NCI-H1417 (cell line): ENCODE measurements around the gene TMEM260.
"Not testable (repeated sequence)": the region's sequence is repeated elsewhere in the genome, so short reads cannot be mapped to it uniquely, and the experiment has no call there.

Source experiments
- DNase-seq, 3 experiments: peaks; one replicate each; lab custom pipeline; 2025; lab: John Stamatoyannopoulos, UW

Gene TMEM260

GRCh38 chr14:56598519-56598918 lies 18.9 kb downstream of the TMEM260 start:
- DNase-seq, result no peak

DNA sequence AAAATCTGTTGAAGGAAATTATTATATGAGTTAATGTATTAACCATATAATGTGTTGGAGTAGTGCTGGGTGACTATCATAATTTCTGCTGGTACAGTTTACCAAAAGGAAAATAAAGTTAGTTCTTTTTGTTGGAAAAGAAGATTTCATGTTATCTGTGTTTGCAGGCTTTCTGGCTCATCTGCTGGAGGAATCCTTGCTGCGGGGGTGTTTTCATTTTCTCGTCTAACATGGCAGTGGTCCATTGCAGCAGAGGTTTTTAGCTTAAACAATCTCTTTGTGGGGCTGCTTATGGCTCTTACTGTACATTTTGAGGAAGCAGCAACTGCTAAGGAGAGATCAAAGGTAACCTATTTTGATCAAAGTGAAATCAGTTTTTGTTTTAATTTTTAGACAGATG lies 24.1 kb downstream of the TMEM260 start:
- no peak for DNase-seq

GRCh38 chr14:56608689-56609088 lies 29.1 kb downstream of the TMEM260 start:
- DNase-seq, result peak in 2 of 3 experiments; percentile 15 to 46

DNA sequence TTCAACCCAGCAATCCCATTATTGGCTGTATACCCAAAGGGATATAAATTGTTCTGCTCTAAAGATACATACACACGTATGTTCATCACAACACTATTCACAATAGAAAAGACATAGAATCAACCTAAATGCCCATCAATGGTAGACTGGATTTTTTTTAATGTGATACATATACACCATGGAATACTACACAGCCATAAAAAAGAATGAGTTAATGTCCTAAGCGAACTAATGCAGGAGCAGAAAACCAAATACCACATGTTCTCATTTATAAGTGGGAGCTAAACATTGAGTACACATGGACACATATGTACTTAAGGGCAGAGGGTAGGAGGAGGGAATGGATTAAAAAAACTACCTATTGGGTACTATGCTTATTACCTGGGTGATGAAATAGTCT lies 32.1 kb downstream of the TMEM260 start:
- not testable (repeated sequence) for DNase-seq

- DNase-seq, result no peak
Measured at GRCh38 chr14:56617084-56617483, 37.5 kb downstream of the TMEM260 start.

GRCh38 chr14:56630707-56631106 lies 51.1 kb downstream of the TMEM260 start:
- DNase-seq, result no peak

DNA sequence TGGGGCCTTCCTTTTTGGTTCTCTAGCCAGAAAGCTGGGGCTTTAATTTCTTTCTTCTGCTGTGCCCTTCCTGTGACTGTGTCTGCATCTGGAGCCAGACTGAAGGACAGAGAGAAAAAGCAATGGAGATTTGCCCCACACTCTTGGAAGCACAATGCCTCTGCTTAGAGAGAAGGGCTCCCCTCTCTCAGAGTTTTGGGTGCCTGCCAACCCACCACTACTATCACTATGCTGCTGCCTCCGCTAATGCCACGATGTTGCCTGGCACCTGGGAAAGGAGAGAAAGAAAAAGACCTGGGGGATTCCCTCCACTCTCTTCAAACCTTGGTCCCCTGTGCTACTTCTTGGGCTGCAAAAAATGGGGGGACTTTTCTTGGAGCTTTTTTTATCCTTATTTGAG lies 52.6 kb downstream of the TMEM260 start:
- no peak for DNase-seq

DNA sequence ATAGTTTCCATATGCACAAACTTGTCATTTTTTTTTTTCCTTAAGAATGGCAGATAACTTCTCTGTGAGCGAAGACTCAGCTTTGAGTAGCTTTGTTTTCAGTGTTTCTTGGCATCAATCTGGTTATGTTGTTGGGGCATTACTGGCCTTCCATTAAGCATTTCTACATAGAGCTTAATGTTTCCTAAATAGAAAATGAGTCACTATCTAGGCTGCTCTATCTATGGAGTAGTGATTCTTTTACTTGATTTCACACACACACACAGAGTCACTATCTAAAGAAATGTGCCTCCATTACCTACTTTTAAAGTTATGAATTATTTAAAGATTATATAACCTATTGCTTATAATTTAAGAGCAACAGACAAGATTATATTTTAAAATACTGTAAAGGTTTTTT lies 53.9 kb downstream of the TMEM260 start:
- DNase-seq, result no peak

DNA sequence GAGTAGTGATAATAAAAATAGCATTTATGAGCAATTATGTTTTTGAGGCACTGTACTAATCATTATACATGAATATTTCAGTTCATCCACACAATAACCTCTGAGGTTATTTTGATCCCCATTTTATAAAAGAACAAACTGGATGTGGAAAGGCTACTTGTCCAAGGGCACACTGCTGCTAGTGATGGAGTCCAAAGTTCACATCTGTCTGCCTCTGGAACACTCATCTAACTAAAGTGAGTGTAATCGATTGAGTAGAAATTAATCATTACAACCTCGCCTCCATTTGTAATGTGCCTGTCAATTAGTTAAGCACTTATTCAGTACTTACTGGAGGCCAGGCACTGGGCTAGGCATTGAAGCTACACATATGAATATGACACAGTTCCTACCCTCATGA lies 55.4 kb downstream of the TMEM260 start:
- DNase-seq, result no peak

- no peak for DNase-seq
Measured at GRCh38 chr14:56647493-56647892, 67.9 kb downstream of the TMEM260 start.

- peak in 2 of 3 experiments; percentile 70 to 82 for DNase-seq
Measured at GRCh38 chr14:56648508-56649301, 69.1 kb downstream of the TMEM260 start.

GRCh38 chr14:56649382-56649781 lies 69.8 kb downstream of the TMEM260 start:
- DNase-seq, result no peak

DNA sequence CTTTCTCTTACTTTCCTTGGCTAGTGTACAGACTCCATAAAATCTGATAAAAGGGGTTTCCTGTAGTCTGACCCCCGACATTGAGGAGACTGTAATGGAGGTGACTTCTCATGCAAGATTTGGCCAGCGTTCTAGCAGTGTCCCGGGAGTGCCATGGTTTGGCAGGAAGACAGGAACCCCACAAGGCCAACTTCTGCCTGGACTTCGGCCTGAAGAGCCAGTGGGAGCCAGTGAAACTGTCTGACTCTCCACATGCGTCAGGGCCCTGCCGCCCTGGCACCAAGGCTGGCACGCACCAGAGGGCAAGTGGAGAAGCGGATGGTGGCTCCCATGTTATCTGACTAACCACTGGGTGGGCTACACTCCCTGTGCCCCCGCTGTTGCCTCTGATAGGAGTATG lies 70.5 kb downstream of the TMEM260 start:
- no peak for DNase-seq

DNA sequence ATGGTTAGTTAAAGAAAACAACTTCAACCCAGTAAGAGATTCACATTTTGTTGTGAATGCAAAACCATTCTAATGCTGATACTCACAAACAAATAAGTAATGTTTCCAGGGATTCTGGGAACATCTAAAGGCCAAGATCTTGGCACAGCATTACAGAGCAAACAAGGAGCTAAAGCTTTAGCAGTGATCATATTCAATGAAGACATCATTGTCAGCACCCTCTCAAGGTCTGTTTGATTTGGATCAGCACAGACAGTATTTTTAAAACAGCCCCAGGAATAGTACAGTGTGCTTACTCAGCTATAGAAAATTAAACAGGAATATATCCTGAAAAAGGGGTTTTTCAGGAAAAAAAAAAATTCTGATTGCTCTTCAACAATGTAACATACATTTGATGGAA lies 71.4 kb downstream of the TMEM260 start:
- DNase-seq, result no peak

DNA sequence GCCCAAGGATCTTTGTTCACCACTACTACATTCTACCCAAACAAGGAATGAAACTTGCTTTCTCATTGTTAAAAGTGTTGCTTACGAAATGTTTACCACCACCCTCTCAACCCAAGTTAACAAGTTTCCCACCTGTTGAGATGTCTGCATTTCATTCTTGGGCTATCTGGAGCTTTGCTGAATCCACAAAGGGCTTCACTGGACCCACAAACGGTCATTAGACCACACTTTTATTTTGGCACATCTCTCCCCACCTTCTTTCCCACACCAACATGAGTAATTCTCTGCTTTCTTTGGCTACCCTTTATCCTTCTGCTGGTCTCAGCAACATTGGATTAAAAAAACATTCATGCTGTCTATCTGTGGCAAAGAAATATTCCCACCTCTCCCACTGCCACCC lies 78.0 kb downstream of the TMEM260 start:
- DNase-seq, result no peak

DNA sequence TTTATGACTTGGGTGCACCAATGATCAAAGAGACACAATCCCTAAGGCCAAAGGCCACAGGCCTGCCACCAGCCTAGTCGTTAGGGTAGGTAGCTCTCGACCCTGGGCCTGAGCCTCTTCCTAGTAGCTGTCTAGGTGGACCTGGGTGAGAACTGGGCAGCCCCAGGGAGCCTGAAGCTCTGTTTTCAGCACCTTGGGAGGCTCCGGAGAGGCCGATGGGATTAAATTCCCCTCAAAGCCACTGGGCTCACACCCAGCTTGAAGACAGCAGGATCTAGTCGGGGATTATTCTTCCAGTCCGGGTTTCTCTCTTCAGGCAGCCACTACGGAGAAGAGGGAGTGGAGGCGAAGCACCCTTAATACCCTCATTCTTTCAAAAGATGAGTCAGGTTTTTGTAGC lies 79.8 kb downstream of the TMEM260 start:
- no peak for DNase-seq

- DNase-seq, result peak; percentile 37 to 79 (median 55)
Measured at GRCh38 chr14:56659964-56660551, 80.5 kb downstream of the TMEM260 start.

DNA sequence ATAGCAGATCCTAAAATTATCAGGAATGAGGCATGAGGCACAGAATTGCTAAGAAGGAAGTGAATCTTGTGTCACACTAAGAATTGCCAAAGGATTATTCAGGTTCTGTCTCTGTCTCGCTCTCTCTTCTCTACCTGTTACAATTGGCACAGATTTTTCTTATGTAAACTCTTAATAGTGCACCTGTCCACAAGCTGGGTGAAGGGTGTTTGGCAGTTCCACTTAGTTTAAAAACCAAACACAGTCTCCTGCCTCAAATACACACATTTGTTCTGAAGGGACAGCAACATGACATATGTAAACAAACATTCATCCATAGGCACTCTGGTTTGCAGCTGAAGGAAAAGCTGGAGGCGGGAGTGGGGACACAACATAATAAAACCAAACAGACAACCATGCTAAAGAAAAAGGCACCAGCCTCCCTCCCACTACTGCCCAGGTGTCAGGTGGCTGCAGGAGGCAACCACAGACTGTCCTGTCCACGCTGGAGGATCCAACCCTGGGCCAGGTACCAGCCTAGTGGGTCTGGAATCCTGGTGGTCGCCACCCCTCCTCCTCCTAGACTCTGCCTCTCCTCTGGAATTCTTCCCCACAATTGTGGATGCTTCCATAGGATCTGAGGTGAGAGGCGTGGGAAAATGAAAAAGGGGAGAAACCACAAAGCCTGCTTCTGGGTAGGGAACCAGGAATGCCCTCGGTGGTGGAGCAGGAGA lies 81.2 kb downstream of the TMEM260 start:
- DNase-seq, result peak; percentile 11 to 86 (median 53)

GRCh38 chr14:56661478-56661877 lies 81.9 kb downstream of the TMEM260 start:
- no peak for DNase-seq

DNA sequence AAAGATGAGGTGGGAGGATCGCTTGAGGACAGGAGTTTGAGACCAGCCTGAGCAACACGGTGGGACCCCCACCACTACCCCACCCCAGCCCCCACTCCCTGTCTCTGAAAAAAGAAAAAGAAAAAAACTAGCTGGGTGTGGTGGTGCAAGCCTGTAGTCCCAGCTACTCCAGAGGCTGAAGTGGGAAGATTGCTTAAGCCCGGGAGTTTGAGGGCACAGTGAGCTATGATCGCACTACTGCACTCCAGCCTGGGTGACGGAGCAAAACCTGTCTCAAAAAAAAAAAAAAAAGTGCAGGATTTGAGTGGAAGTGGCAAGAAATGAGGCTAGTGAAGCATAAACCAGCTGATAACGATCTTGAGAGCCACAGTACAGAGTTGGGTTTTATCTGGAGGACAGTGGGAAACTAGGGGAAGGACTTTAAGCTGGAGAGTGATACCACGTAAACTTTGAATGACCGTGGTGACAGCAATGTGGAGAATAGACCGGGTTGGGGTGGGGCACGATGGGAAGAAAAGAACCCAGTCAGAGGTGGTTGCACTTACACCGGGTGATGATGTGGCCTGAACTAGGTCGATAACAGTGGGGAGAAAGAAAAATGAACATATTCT lies 85.3 kb downstream of the TMEM260 start:
- no peak for DNase-seq

DNA sequence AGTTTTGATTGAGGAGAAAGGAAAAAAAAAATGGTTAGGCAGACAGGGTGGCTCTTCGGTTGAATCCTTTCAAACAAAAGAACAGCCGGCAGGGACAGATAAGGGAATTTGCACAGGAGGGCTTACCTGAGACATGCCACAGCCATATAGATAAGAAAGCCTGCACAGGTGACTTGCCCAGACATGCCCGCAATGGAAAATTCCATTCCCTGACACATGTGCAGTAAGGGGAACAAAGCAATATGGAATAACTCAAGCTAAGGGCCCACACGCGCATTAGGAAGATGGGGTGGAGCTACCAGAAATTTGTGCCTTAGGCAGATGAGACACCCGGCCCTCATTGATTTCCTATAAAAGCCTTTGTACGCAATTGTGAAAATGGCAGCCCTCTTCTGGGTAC lies 86.7 kb downstream of the TMEM260 start:
- DNase-seq, result no peak

DNA sequence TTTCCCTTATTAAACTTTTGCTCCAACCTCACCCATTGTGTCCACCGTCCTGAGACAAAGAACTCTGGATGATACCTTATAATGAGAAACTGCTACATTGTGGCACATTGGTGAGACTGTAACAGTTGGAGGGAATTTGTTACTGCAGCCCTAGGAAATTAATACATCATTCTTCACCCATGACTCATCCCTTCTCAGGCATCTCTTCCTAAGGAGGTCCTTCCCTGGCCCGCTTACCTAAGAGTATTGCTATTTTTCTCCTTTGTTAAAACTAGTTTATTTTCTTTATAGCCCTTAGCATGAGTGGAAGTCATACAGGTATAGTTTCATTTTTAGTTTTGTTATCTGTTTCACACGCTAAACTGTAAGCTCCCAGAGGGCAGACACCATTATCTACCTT lies 87.1 kb downstream of the TMEM260 start:
- no peak for DNase-seq

GRCh38 chr14:56667290-56667689 lies 87.7 kb downstream of the TMEM260 start:
- not testable (repeated sequence) for DNase-seq
